GM19240 (cell line): Measurements from ENCODE around the gene IL1R2.

Experiments
- DNase-seq: peaks from one replicate; pipeline ENCODE4 v3.0.0; 2011; ENCODE audit warnings: low spot score; ENCODE audit not compliant: insufficient read length

The IL1R2 gene

DNA sequence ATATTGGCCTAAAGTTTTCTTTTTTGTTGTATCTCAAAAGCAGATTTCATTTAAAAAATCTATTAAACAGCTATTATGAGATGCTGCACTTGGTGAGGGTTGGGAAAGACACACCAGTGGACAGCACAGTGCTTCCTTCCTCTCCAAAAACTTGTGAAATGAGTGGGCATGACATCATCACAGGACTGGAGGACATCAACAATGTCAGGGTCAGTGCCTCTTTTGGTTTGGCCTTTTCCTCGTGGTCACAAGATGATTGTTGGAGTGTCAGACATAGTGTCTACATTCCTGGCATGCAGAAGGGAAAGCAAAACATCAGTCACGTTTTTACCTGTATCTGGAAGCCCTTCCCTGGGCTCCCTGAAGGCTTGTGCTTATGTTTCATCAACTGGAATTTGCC lies 49.6 kb downstream of the IL1R2 start:
- DNase-seq: no peak

DNA sequence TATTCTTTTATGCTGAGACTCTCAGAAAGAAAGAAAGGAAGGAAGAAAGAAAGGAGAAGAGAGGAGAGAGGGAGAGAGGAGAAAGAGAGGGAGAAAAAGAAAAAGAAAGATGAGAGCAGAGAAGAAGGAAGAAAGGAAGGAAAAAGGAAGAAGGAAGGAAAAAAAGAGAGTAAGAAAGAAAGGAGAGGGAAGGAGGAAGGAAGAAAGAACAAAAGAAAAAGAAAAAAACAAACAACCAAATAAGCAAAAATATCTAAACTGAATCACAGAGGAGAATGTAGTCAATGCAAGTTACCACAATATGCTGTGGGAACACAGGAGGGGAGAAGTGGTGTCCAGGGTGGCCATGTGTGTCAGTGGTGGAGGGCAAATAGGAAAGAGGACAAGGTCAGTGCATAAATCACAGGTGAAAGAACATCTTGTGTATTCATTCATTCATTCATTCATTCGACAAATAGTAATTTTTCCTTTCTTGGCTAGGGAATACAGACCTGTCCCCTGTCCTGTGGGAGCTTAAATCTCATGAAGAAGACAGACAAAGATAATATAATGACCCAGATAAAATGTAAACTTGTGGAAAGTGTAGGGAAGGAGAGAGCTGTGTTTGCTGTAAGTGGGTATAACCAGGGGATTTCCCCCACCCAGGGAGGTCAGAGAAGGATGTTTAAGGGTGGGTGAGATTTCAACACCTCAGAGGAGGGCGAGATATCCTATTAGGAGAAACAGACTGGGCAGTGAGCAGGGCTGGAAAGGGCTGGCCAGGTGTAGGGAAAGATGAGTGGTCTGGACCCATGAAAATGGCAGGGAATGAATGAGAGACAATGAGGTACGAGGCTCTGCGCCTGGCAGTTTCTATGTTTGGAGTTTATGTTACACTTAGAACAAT lies 50.7 kb downstream of the IL1R2 start:
- no peak for DNase-seq

DNA sequence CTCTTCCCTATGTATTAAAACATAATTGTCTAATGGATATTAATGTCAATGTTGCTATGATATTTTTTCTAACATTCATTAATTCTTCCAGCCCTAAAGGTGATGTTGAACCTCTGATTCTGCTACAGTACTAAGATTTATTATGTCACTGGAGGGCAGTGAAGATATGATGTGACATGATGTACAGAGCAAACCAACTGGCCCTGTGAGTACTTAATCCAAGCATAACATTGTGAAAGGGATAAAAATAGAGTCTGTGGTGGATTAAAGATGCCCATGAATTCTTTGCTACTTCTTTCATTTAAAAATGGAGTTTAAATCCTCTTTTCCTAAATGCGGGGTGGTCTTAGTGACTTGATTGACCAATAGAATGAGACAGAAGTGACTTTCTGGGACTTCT lies 51.8 kb downstream of the IL1R2 start:
- no peak for DNase-seq

DNA sequence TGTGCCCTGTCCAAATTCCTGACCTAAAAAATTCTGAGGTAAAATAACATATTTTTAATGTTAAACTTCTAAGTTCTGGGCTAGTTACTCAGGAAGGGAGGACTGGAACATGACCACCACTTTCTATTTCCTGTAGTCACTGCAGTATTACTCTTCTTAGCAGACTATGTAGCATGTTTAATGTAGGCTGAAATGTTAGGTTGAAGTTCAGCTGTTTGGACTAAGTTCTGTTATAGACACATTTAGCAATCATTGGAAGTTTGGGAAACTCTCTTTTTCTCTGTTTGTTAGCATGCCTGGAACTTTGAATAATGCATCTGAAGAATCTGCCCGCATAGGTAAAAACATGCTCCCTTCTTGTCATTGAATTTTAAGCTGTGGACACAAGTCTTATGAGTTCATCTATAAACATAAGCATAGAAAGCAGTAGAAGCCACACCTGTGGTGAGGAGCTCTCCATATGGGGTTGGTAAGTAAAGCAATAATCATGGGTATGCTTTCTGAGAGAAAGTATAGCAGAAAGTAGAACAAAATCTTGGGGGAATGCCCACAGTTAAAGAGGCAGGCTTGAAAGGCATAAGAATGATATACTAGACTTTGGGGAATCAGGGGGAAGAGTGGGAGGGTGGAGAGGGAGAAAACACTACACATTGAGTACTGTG lies 52.6 kb downstream of the IL1R2 start:
- no peak for DNase-seq

DNA sequence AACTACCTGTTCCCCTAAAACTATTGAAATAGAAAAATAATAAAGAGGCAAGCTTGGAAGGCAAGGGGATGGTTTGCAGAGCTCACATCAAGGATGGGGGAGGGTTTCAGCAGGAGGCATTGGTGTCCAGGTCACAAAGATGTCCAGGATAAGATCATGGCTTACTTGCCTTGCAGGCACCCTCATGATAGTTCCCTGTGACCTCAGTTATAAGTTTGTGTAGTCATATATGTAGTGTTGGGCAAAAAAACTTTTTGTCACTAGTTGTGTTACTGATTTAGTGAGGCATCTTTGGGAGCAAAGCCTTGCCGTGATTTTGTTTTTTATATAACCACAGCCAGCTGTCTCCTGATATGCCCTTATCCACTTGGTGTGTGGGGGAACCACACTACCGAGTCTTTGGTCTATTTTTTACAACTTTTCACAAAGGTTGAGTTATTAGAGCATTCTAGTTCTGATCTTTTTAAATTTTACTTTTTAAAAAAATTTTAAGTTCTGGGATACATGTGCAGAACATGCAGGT lies 53.3 kb downstream of the IL1R2 start:
- DNase-seq: no peak

DNA sequence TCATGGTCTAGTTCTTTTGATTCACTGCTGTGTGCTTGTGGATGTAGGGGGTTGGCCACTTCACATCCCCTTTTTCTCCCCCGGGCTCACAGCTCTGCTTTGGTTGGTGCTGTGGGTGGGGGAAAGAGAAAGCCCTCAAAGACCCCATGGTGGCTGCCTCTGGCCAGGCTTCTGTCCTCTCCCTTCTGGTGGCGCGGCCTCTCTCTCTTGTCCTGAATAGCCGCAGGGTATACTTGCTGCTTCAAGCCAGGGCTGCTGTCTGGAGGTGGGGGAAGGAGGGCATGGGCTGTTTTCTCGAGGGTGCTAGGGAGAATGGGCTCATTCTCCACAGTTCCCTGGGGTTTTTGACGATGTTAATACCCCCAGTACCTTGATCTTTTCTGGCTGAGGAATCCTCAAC lies 53.9 kb downstream of the IL1R2 start:
- no peak for DNase-seq

DNA sequence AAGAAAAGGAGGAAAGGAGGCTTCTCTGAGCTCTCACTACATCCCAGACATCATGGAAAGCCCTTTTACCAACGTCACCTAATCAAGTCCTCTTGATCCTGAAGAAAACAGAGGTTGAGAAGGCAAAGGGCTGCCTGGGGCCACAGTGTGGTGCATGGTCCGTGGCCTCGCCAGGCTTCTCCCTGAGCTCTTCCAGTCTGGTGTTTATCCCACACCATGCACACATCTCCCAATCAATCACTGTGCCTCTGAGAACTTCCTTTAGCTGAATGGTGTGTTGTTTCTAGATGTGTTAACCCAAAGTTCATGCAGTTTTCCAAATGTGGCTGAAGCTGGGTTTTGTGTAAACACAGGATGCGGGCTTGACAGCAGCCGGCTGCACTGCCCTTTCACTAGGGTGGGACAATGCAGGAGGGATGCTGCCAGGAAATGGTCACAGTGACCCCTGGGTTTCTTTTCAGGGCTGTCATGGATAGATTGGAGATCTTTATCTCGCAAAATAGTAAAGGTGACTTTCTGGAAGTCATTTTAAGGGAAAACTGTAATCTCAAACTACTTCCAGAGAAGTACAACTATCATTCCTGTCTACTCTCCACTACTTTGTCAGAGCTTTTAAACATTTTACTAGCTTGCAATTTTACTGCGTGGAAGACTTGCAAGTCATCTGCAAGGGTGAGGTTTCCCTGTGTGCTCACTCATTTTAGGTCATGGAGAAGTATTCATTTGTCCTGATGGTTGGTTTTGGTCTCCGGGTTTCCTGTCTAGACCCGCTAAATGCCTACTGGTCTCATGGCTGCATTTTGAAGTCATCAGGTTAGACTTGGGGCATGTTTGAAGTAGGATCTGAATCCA lies 54.6 kb downstream of the IL1R2 start:
- DNase-seq: no peak

DNA sequence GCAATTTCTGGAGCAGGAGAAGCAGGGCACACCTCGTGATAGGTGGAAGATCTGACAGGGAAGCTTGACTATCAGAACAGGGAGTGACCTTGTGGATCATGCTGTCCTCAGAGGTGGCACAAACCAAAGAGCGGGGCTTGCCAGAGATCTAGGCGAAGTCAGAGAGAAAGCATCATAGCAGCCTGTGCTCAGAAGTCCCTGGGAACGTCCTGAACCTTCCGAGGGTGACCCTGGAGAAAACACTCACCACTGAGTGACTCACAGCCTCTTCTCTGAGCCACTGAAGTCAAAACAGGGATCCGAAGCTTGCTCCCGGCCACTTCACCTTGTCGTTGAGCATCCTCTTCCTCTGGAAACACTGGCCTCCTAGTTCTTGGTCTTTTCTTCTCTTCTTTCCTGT lies 56.7 kb downstream of the IL1R2 start:
- no peak for DNase-seq

DNA sequence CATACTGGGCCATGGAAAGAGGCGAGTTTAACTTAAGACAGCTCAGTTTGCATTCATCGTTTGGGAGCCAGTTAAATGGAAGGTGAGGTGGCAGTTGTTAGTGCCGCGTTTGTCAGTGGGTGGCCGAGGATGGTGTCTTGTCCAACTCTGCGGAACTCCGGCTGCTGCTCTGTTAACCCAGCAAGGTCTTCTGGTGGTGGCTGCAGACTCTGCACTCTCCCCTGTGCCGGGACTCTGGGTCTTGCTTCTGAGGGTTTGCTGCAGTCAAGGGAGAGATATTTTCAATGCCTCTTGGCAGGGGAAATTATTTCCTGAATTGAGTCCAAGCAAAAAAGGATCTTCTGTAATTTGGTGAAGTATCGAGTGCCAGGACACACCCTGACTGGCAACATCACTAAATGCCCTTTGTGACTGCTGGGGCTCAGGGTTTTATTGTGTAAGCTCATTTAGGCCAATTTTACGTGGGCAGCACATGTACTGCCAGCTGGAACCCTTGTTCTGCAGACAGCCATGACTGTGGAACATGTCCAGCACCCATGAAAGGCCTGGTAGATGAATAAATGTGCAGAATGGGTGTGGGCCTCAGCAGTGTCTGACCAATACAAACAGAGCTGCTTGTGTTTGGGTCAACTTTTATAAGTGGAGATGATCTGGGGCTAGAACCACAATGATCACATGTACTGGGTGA lies 58.1 kb downstream of the IL1R2 start:
- no peak for DNase-seq

DNA sequence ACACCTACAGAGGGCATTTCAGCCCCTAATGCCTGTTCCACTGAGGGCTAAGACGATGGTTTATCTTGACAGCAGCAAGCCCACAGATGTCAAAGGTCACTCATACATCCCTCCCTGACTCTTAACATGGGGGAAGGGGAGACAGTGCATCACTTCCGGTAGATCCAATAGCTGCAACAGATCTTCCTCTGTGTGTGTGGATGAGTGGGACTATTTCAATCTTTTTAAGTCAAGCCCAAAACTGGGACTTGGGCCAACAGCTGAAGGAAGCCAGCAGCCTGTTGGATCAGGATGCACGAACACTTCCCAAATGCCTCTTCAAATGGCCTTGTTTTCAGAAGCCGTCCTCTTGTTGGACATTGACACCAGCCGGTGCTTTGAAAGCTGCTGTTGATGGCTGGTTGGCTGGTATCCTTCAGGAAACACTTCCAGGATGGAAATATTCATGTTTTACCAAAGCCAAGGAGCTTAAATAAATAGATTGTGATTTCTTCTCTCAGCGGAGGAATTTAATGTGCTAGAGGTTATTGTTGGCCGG lies 59.2 kb downstream of the IL1R2 start:
- no peak for DNase-seq

DNA sequence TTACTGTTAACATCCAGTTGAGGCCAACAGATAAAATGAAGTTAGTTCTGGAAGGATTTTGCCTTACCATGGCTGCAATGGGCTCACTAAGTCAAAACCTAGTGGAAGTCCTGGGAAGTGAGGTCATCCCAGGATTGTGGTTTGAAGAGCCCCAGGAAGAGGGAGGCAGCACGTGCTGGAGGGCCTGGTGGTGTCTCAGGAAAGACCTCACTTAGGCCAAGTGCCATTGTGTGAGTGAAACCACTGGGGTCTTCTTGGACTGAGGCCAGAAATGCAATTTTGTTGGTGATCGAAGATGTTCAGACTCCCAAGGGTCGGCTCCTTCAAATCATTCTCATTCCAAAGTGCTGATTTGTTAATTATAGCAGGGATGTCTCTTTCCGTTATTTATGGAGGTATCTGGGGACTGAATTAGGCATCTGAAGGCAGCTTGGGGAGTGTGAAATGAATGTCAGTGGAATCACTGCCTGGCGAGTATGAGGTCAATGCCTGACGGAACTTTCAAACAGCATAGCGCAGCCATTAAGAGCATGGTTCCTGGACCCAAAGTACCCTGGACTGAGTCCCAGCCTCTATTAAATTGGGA lies 60.0 kb downstream of the IL1R2 start:
- DNase-seq: no peak

DNA sequence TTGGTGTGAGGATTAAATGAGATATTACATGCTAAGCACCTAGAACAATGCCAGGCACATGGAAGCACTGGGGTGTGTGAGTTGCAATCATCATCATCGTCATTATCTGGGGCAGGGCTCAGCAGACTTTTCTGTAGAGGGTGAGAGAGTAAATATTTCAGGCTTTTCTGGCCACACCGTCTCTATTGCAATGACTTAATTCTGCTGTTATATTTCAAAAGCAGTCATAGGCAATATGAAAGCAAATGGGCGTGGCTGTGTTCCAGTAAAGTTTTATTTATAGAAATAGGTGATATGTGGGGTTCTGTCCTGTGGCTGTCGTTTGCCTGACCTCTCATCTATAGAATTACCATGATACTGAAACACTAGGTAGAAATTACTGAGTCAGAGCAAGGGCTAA lies 60.6 kb downstream of the IL1R2 start:
- no peak for DNase-seq

DNA sequence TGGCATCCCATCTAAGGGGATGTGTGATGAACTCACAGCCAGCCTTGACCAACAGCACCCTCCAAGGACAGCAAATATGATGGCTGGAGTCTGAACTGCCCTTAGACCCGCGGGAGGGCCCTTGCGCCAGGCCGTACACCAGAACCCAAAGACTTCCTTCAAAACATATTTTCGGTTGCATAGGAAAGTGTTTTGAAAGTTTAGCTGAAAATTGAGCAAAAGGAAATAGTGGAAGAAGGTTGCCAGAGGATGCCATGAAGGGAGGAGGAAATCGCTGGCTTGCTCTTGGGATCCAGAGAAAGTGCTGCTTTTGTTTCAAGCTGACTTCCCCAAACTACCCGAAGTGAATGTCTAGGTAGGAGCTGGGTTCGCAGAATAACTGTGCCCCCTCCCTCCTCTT lies 61.3 kb downstream of the IL1R2 start:
- no peak for DNase-seq

DNA sequence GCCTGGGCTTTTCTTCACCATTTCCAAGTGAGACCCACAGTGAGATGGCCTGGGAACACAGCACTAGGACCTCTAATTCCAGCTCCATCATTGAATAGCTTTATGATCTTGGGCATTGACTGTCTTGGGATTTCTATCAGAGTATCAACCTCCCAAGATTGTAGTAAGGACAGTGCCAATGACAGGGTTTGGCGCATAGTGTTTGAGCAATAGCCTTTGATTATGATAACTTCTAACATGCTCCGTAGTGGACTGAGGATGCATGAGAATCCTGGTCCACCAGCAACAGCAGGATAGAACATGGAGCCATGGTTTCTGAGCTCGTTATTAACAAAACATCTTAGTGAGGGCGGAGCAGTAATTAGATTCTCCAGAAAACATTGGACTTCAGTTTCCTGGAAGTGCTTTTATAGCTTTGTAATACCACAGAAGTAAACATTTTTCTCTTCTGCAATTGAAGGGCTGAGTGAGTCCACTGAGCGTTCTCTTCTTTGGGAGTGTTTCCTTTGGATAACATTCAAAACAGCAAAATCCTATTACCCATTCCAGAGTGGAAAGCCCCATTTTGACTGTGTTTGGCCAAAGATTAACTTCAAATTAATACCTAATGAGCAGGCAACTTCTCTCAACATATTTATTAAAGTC lies 63.7 kb downstream of the IL1R2 start:
- no peak for DNase-seq

DNA sequence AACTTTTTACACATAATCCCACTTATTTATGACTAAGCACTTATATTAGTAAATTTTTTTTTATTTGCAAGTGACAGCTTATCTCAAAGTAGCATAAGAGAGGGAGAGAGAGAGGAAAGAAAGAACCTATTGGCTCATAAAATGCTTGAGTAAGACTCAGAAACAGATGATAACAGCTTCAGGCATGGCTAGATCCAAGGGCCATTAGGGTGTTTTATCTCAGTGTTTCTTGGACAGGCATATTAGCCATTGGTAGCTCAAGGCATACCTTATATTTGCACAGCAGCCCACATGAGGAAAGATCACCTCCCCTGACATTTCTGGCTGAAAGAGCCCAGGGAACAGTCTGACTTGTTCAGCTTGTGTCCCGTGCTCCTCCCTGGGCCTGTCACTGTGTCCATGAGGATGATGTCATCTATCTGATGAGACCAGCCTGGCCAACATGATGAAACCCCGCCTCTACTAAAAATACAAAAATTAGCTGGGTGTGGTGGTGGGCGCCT lies 64.4 kb downstream of the IL1R2 start:
- no peak for DNase-seq

DNA sequence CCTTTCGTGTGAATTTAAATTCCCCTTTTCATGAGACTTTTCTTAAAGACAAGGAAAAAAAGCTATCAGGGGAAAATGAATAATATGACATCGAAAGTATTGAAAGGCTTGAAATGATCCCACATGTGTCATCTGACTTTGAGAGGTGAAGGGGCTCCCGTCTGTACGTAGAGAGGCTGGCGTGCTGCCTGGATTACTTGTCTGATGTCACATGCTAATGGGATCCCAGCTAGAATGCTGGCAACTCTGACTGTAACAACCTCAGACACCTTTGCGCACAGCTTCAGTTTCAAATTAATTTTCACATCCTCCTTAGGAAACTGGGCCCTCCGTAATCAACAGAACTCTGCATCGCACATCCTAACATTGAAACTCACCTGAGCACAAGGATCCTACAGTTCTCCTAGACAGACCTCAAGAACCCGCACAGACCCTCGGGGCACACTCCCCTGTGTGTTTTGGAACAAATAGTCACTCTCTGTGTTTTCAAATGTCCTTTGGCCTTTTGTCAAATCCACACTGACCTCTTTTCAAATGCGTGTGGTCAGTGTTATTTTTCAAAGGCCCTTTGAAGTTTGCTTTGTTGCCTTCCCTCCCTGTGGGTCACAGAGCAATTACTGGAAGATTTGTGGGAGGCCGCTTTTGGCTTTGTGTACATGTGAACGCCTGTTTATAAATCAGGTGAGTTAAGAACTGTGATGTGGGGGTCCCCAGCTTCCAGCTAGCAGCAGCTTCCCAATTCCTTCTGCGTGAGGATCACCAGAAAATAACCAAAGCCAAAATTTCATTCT lies 65.9 kb downstream of the IL1R2 start:
- DNase-seq: no peak

DNA sequence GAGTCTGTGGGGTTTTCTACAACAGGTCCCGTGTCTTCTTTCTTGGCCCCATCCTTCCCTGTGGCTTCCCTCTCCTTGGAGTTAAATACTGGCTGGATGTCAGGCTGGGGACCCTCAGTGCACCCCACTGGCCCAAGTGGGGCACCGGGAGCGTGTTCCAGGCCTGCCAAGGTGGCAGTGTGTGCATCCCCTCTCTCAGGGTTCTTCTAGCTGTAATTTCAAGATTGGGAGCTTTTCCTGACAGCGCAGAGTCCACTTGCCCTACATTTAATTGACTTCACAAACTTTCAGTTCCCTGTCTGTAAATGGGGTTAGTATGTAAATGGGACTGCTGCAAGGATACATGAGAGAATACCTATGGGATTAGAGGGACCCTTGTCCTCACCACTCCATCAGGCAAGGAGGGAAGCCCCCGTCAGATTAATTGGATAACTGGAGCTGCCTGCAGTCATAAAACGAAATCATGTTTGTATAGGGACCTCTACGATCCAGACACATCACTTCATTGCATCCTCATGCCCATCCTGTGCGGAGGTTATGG lies 66.6 kb downstream of the IL1R2 start:
- no peak for DNase-seq

DNA sequence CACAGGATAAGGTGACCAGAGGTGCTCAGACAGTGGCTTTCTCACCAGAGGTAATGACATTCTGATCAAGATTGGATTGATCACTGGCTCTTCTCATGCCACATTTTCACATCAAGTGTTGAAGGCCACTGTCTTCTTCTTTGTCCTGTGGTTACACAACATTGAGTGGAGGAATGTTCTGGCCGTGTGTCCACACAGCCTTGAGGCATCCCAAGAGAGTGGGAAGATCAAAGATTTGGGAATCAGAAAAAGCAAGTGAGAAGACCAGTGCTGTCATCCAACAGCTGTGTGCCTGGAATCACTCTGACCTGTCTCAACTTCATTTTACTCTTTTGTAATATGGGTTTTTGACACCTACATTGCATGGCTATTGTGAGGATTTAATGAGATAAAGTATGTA lies 67.4 kb downstream of the IL1R2 start:
- DNase-seq: no peak

DNA sequence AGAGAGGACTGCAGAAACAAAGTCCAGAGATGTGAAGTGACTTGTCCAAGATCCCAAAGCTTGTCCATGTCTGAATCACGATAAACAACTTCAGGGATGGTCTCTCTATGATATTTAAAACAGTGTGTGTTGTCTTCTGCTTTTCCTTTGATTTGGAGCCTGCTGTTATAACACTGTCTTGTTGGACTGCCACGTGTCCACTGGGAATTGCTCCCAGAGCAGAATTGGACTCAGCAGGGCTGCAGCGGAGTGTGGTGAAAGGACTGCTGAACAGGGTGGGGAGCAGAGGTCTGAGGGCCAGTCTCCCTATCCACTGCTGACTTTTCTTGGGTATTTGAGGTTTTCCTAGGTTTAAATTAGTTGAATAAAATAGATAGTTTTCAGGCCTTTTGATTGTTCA lies 68.3 kb downstream of the IL1R2 start:
- no peak for DNase-seq
